Measurements from ENCODE around the gene OAF. TPM values are rescaled to one million over a fixed set of nuclear protein-coding genes. Genes with fewer than 3 reads are reported as not detected.

OAF gene
- total RNA-seq, 2 experiments from 2014 or later: 3.1 to 3.2 TPM

DNA sequence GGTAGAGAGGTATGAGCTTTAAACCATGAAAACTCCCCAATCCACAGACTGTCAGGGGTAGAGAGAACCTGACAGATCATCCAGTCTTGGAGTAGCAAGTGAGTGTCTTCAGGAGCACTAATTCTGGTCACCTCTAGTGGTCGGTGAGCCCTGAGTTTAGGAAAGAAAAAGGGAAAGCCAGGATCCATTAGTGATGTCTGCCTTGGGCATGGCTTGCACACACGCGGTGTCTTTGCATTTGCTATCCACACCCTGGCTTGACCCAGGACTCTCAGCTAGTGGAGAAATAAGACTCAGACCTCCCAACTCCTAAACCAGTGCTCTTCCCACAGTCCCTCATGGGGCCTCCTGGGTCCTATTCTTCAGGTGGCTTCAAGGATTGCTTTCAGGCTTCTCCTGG, 48.4 kb downstream of the OAF start:
- no peak overlapping the region for H3K27ac Mint-ChIP-seq
- H3K27me3 Mint-ChIP-seq: peaks cover 76% of the 10 kb centered on the region
- CTCF ChIA-PET: no interaction called here
- Histone ChIP-seq H3K36me3 (ENCODE audit: insufficient read depth, low read length) (no peaks in the 10 kb centered on the region), H3K4me3 (ENCODE audit: low read length) (no peak overlapping the region), H3K9me3 (ENCODE audit: control insufficient read depth in 1 of 2, insufficient read depth in 1 of 2, low read length in 2 of 2) (no peaks in the 10 kb centered on the region), H3K4me1 (ENCODE audit: insufficient read depth, low read length) (no peaks in the 10 kb centered on the region), H3K27me3 (ENCODE audit: control insufficient read depth in 1 of 2, insufficient read depth in 2 of 2, low read length in 2 of 2) (peaks cover 20 to 43% of the 10 kb centered on the region in 2 experiments), H3K27ac (ENCODE audit: low read depth in 1 of 2, low read length in 2 of 2) (no peak overlapping the region)
- H3K4me1 Mint-ChIP-seq (ENCODE audit: low read depth): no peaks in the 10 kb centered on the region
- DNase-seq (no peak), ATAC-seq (ENCODE audit: poor library complexity) (no peak)
- TF ChIP-seq CTCF (IDR thresholded peaks at IDR 0.05): no peak
- H3K4me3 Mint-ChIP-seq: no peak overlapping the region
- POLR2A ChIA-PET: no interaction called here
- intact Hi-C loops (cut with DNase I, micrococcal nuclease): no loop called here
- H3K9me3 Mint-ChIP-seq: no peaks in the 10 kb centered on the region
- H3K36me3 Mint-ChIP-seq (ENCODE audit: low read depth): no peaks in the 10 kb centered on the region

- intact Hi-C loops (cut with DNase I, micrococcal nuclease): no loop called here
- Mint-ChIP-seq H3K27me3 (peaks cover 76% of the 10 kb centered on the region), H3K27ac (no peak overlapping the region), H3K9me3 (no peaks in the 10 kb centered on the region), H3K36me3 (ENCODE audit: low read depth) (no peaks in the 10 kb centered on the region), H3K4me3 (no peak overlapping the region), H3K4me1 (ENCODE audit: low read depth) (no peaks in the 10 kb centered on the region)
- no peaks in the 10 kb centered on the region for H3K36me3 ChIP-seq (ENCODE audit: insufficient read depth, low read length)
- H3K27me3 ChIP-seq (ENCODE audit: control insufficient read depth in 1 of 2, insufficient read depth in 2 of 2, low read length in 2 of 2): peaks cover 15 to 35% of the 10 kb centered on the region in 2 experiments
- CTCF ChIA-PET: no interaction called here
- POLR2A ChIA-PET: no interaction called here
- no peaks in the 10 kb centered on the region for H3K4me1 ChIP-seq (ENCODE audit: insufficient read depth, low read length)
- H3K4me3 ChIP-seq (ENCODE audit: low read length): no peak overlapping the region
- no peak overlapping the region for H3K27ac ChIP-seq (ENCODE audit: low read depth in 1 of 2, low read length in 2 of 2)
- no peak for ATAC-seq (ENCODE audit: poor library complexity)
- no peak for DNase-seq
- no peaks in the 10 kb centered on the region for H3K9me3 ChIP-seq (ENCODE audit: control insufficient read depth in 1 of 2, insufficient read depth in 1 of 2, low read length in 2 of 2)
- TF ChIP-seq CTCF (IDR thresholded peaks at IDR 0.05): no peak
Measured at GRCh38 chr11:120259988-120260565, 49.2 kb downstream of the OAF start.

- no peaks in the 10 kb centered on the region for H3K36me3 Mint-ChIP-seq (ENCODE audit: low read depth)
- intact Hi-C loops (cut with DNase I, micrococcal nuclease): no loop called here
Measured at GRCh38 chr11:120260616-120261015, 49.8 kb downstream of the OAF start.

More at GRCh38 chr11:120260616-120261015, 49.8 kb downstream of the OAF start:
- Mint-ChIP-seq H3K9me3 (no peaks in the 10 kb centered on the region), H3K27ac (no peak overlapping the region), H3K27me3 (peaks cover 75% of the 10 kb centered on the region), H3K4me3 (no peak overlapping the region), H3K4me1 (ENCODE audit: low read depth) (no peaks in the 10 kb centered on the region)
- no peak overlapping the region for H3K4me3 ChIP-seq (ENCODE audit: low read length)
- ChIA-PET CTCF (no interaction called here), POLR2A (no interaction called here)
- ATAC-seq (ENCODE audit: poor library complexity) (no peak), DNase-seq (no peak)
- peaks cover 14 to 29% of the 10 kb centered on the region in 2 experiments for H3K27me3 ChIP-seq (ENCODE audit: control insufficient read depth in 1 of 2, insufficient read depth in 2 of 2, low read length in 2 of 2)
- no peaks in the 10 kb centered on the region for H3K36me3 ChIP-seq (ENCODE audit: insufficient read depth, low read length)
- H3K4me1 ChIP-seq (ENCODE audit: insufficient read depth, low read length): no peaks in the 10 kb centered on the region
- H3K9me3 ChIP-seq (ENCODE audit: control insufficient read depth in 1 of 2, insufficient read depth in 1 of 2, low read length in 2 of 2): no peaks in the 10 kb centered on the region
- H3K27ac ChIP-seq (ENCODE audit: low read depth in 1 of 2, low read length in 2 of 2): no peak overlapping the region
- TF ChIP-seq CTCF (IDR thresholded peaks at IDR 0.05): no peak
